Measurements from ENCODE around the gene GPATCH8. TPM values are rescaled to one million over a fixed set of nuclear protein-coding genes. Genes with fewer than 3 reads are reported as not detected.

GPATCH8 gene
- polyA plus RNA-seq, 1 donor (not counting 4 experiments of a cell fraction or from before 2014, with no cell fraction given) = 15.1 TPM

DNA sequence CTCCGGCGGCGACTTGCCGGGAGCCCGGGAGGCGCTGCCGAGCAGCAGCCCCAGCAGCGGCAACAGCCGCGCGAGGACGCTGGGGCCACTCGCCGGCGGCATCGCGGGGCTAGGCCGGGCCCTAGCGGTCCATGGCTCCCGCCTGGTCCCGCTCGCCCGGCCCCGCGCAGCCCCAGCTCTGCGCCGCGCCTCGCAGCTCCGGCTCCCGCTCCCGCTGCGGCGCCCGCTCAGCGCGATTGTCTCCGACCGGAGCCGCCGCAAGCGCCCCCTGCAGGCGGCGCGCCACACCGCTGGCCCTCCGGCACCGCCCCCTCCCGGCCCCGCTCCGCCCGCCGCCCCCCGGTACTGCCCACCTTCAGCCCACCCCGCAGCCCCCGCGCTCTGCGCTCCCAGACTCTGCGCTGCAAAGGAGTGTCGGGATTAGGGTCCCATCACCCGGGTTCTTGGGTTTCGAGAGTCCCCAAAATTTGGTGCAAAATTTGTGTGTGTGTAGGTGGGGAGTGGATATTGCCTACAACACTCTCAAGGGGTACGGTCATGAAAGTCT lies 139.5 kb downstream of the GPATCH8 start, which contains the start of gene FAM171A2:
Gene FAM171A2, minus strand, starts transcription at position 241 of the 547 bp plus-strand sequence. Its CDS starts 139 bp downstream, at position 102.
- H3K4me3 ChIP-seq (ENCODE audit: control insufficient read depth in 2 of 3, extremely low read depth in 1 of 3, insufficient read depth in 2 of 3, low read depth in 1 of 3, low read length in 3 of 3) = peak within 1 kb of the TSS; percentile 54 to 72 (median 57)
- dilution Hi-C loops (cut with MboI; ENCODE audit: extremely low pct_ligation_motif_present, low sequenced_read_pairs) = no loop called here
- peak within 1 kb of the TSS; percentile 41 for H3K9ac ChIP-seq (ENCODE audit: control insufficient read depth, extremely low read depth, insufficient read depth, low read length)
- TF ChIP-seq EZH2 (IDR thresholded peaks at IDR 0.05; ENCODE audit: low read length) = no peak
- TF ChIP-seq, protein P1, sequence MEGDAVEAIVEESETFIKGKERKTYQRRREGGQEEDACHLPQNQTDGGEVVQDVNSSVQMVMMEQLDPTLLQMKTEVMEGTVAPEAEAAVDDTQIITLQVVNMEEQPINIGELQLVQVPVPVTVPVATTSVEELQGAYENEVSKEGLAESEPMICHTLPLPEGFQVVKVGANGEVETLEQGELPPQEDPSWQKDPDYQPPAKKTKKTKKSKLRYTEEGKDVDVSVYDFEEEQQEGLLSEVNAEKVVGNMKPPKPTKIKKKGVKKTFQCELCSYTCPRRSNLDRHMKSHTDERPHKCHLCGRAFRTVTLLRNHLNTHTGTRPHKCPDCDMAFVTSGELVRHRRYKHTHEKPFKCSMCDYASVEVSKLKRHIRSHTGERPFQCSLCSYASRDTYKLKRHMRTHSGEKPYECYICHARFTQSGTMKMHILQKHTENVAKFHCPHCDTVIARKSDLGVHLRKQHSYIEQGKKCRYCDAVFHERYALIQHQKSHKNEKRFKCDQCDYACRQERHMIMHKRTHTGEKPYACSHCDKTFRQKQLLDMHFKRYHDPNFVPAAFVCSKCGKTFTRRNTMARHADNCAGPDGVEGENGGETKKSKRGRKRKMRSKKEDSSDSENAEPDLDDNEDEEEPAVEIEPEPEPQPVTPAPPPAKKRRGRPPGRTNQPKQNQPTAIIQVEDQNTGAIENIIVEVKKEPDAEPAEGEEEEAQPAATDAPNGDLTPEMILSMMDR (optimal IDR thresholded peaks at IDR 0.05 in 1 of 3, IDR thresholded peaks at IDR 0.05 in 1 of 3, conservative IDR thresholded peaks at IDR 0.05 in 1 of 3; ENCODE audit: extremely low read depth in 1 of 3, insufficient read depth in 2 of 3, low read length in 3 of 3) = peak in 2 of 3 experiments; percentile 47 to 77
- FAIRE-seq (no peak), DNase-seq (ENCODE audit: low read depth, low spot score) (no peak)
- H3K27ac ChIP-seq (ENCODE audit: control insufficient read depth, insufficient read depth, low read length) = no peak within 1 kb of the TSS
- H2AFZ ChIP-seq (ENCODE audit: control insufficient read depth, low read length) = peak within 1 kb of the TSS; percentile 68
- no peaks in the 10 kb centered on the region for H3K79me2 ChIP-seq (ENCODE audit: control insufficient read depth, insufficient read depth, low read length)
- H3K4me1 ChIP-seq (ENCODE audit: control insufficient read depth, extremely low read depth, insufficient read depth, low read length) = no peaks in the 10 kb centered on the region
- peak within 1 kb of the TSS; percentile 86 for H3K4me2 ChIP-seq (ENCODE audit: control insufficient read depth, extremely low read depth, insufficient read depth, low read depth, low read length)
- no peaks in the 10 kb centered on the region for H3K36me3 ChIP-seq (ENCODE audit: control insufficient read depth in 2 of 2, extremely low read depth in 1 of 2, insufficient read depth in 2 of 2, low read length in 2 of 2)
- no peaks in the 10 kb centered on the region for H4K20me1 ChIP-seq (ENCODE audit: control insufficient read depth, extremely low read depth, insufficient read depth, low read length)
- H3K9me3 ChIP-seq (ENCODE audit: control insufficient read depth, low read depth, low read length) = no peaks in the 10 kb centered on the region
- peaks cover 27% of the 10 kb centered on the region for H3K27me3 ChIP-seq (ENCODE audit: control insufficient read depth, extremely low read depth, insufficient read depth, low read length)
- H3K9me1 ChIP-seq (ENCODE audit: control insufficient read depth, extremely low read depth, insufficient read depth, low read length) = no peaks in the 10 kb centered on the region

DNA sequence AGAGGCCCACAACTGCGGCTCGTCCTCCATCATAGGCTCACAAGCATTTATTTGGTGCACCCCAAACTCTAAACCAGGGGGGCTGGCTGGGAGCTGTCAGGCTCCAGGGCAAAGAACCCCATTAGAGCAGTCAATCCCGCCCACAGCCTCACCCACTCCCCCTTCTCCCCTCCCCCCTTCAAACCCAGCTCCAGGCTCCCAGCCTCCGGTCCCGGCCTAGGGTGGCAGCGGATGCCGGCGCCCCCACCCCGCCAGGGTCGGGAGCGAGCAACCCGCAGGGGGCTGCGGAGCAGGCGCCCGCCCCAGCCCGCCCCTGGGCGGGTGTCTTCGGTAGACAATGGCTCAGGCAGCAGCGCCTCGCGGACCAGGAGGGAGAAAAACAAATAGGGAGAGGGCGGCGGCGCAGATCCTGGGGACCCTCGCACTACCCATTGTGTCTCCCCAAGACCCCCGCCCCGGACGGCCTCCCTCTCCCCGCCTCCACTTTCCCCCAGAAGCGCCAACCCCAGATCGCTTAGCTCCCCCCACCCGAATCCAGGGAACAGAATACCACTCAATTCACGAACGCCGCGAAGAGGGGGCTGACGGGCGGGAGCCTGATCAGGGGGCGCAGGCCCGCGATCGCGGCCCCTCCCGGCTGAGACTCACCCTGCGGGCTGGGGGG lies 140.1 kb downstream of the GPATCH8 start:
- peaks cover 27% of the 10 kb centered on the region for H3K27me3 ChIP-seq (ENCODE audit: control insufficient read depth, extremely low read depth, insufficient read depth, low read length)

More for the DNA sequence above, 140.1 kb downstream of the GPATCH8 start:
- TF ChIP-seq, protein P1 (optimal IDR thresholded peaks at IDR 0.05 in 1 of 3, IDR thresholded peaks at IDR 0.05 in 1 of 3, conservative IDR thresholded peaks at IDR 0.05 in 1 of 3; ENCODE audit: extremely low read depth in 1 of 3, insufficient read depth in 2 of 3, low read length in 3 of 3) = no peak
- TF ChIP-seq EZH2 (IDR thresholded peaks at IDR 0.05; ENCODE audit: low read length) = no peak
- FAIRE-seq (no peak), DNase-seq (ENCODE audit: low read depth, low spot score) (no peak)
- H3K9me1 ChIP-seq (ENCODE audit: control insufficient read depth, extremely low read depth, insufficient read depth, low read length) = no peaks in the 10 kb centered on the region
- H3K4me3 ChIP-seq (ENCODE audit: control insufficient read depth in 2 of 3, extremely low read depth in 1 of 3, insufficient read depth in 2 of 3, low read depth in 1 of 3, low read length in 3 of 3) = peak overlapping the region; percentile 54 to 72 (median 57)
- dilution Hi-C loops (cut with MboI; ENCODE audit: extremely low pct_ligation_motif_present, low sequenced_read_pairs) = no loop called here
- no peaks in the 10 kb centered on the region for H4K20me1 ChIP-seq (ENCODE audit: control insufficient read depth, extremely low read depth, insufficient read depth, low read length)
- no peak overlapping the region for H3K27ac ChIP-seq (ENCODE audit: control insufficient read depth, insufficient read depth, low read length)
- no peaks in the 10 kb centered on the region for H3K36me3 ChIP-seq (ENCODE audit: control insufficient read depth in 2 of 2, extremely low read depth in 1 of 2, insufficient read depth in 2 of 2, low read length in 2 of 2)
- peak overlapping the region; percentile 41 for H3K9ac ChIP-seq (ENCODE audit: control insufficient read depth, extremely low read depth, insufficient read depth, low read length)
- peak overlapping the region; percentile 68 for H2AFZ ChIP-seq (ENCODE audit: control insufficient read depth, low read length)
- peak overlapping the region; percentile 86 for H3K4me2 ChIP-seq (ENCODE audit: control insufficient read depth, extremely low read depth, insufficient read depth, low read depth, low read length)
- H3K9me3 ChIP-seq (ENCODE audit: control insufficient read depth, low read depth, low read length) = no peaks in the 10 kb centered on the region
- no peaks in the 10 kb centered on the region for H3K79me2 ChIP-seq (ENCODE audit: control insufficient read depth, insufficient read depth, low read length)
- H3K4me1 ChIP-seq (ENCODE audit: control insufficient read depth, extremely low read depth, insufficient read depth, low read length) = no peaks in the 10 kb centered on the region

Measured in keratinocyte (primary cell).